Measurements from ENCODE around the gene PTPRR. TPM values are rescaled to one million over a fixed set of nuclear protein-coding genes. Genes with fewer than 3 reads are reported as not detected.
"Not testable (repeated sequence)": the region's sequence is repeated elsewhere in the genome, so short reads cannot be mapped to it uniquely, and the experiment has no call there.

Gene PTPRR
- total RNA-seq, 1 donor from 2014 or later: 0.45 TPM

GRCh38 chr12:70840656-70841350 lies 79.7 kb downstream of the PTPRR start:
- no peak for DNase-seq (ENCODE audit: low read depth)

- DNase-seq (ENCODE audit: low read depth): no peak
These were observed 81.0 kb downstream of the PTPRR start for GRCh38 chr12:70839544-70839943.

DNA sequence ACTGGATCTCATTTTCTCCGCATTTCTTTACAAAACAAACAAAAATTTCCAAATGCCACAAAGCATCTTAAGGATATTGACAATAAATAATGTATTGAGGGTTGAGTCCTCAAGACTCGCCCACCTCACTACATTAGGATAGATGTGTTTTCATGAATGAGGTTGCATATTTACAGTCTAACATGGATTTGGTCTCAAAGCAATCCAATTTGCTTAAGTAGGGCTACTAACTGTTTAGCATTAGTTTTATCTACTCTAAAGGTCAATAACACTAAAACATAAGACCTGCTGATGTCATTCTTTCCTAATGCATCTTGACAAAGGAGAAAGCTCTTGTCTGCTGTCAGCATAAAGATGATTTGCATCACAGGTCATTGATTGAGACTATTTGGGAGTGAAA lies 82.4 kb downstream of the PTPRR start:
- DNase-seq (ENCODE audit: low read depth): no peak

GRCh38 chr12:70837026-70837425 lies 83.5 kb downstream of the PTPRR start:
- no peak for DNase-seq (ENCODE audit: low read depth)

GRCh38 chr12:70835948-70836347 lies 84.6 kb downstream of the PTPRR start:
- no peak for DNase-seq (ENCODE audit: low read depth)

- no peak for DNase-seq (ENCODE audit: low read depth)
These were observed 89.0 kb downstream of the PTPRR start for GRCh38 chr12:70831543-70831942.

DNA sequence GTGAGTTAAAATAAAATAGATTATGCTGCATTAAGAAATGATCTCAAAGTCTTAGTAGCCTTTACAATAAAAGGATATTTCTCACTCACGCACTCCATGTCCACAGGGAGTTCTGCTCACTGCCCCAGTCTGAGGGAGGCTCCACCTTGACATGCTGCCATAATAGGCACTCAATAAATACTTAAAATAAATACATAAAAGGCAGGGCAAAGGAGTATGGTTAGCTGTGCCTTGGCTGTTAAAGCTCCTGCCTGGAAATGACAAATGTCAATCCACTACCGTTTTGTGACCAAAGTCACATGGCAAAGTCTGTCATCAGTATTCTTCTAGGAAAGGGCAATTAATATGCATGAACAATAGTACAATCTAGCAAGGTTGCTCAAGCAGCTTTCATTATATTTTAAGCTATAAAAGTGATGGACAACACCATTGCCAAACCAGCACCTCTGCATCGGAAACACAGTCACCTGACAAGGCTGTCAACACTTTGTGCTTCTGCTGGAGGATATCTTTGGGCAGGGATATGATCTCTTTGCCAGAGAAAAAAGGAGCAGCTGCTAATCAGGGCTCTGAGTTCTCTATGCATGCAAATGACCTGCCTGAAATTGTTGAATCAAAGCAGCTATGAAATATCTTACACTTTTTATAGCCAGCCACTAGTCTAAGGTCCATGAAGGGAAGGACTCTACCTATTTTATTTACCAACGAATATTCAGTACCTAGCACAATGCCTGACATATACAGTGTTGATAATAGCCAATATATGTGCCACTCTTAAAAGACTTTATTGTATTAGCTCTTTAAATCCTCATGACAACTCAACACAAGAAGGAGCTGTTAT lies 90.1 kb downstream of the PTPRR start:
- DNase-seq (ENCODE audit: low read depth): no peak

- DNase-seq (ENCODE audit: low read depth): no peak
These were observed 91.5 kb downstream of the PTPRR start for GRCh38 chr12:70829070-70829469.

GRCh38 chr12:70828351-70828750 lies 92.2 kb downstream of the PTPRR start:
- DNase-seq (ENCODE audit: low read depth): peak; percentile 44

DNA sequence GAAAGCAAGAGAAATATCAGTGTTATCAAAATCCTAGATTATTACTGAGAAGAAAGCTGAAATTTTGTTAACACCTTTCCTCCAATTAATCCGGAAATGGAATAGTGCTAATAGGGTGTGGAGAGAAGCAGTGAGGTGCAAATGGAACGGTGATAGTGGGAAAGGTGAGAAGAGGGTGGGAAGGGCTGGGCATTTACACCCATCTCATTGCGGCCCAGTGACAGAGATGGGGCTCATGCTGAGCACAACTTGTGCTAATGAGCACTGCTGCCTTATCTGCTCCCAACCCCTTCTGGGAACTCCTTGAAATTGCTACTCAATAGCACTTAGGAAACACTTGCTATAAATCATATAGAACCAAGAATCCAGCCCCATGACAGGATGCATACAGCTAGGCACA lies 94.4 kb downstream of the PTPRR start:
- DNase-seq (ENCODE audit: low read depth): no peak

DNA sequence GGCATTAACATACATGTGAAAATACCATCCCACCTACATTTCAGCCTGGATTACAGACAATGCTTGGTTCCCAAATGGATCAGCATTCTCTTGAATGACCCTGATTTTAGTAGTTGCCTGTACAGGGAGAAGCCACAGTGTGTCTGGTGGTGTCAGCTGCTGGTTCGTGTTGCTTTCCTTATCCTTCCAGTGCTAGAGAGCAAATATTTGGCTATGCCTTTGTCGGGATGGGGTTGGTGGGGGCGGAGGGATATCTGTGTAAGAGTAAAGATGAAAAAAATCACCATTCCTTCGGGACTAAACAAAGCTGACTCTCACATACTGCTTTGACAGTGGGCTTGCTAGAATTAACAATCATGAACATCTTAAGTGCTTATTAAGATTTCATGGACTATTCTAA lies 96.0 kb downstream of the PTPRR start:
- DNase-seq (ENCODE audit: low read depth): no peak

- peak; percentile 50 for DNase-seq (ENCODE audit: low read depth)
These were observed 97.2 kb downstream of the PTPRR start for GRCh38 chr12:70823182-70823976.

GRCh38 chr12:70822412-70822811 lies 98.1 kb downstream of the PTPRR start:
- DNase-seq (ENCODE audit: low read depth): no peak

- DNase-seq (ENCODE audit: low read depth): no peak
These were observed 104.6 kb downstream of the PTPRR start for GRCh38 chr12:70815971-70816391.

GRCh38 chr12:70815056-70815455 lies 105.5 kb downstream of the PTPRR start:
- DNase-seq (ENCODE audit: low read depth): no peak

DNA sequence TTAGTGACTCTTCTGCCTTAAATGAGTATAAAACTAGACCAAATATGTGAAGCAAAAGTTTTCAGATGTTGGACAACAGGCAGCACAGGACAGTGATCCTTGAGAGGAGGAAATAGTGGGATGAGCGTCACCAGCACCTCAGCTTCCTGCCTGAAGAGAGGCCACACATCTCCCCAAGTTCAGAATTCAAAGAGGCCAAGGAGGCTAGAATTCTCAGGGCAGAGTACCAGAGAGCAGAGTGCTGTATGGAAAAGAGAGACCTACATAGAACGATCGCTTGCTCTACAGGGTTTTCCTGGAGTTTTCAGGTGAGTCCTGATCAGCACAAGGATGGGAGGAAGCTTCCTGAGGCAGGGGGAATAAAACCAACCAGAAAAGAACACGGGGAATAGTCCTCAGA lies 107.0 kb downstream of the PTPRR start:
- no peak for DNase-seq (ENCODE audit: low read depth)

DNA sequence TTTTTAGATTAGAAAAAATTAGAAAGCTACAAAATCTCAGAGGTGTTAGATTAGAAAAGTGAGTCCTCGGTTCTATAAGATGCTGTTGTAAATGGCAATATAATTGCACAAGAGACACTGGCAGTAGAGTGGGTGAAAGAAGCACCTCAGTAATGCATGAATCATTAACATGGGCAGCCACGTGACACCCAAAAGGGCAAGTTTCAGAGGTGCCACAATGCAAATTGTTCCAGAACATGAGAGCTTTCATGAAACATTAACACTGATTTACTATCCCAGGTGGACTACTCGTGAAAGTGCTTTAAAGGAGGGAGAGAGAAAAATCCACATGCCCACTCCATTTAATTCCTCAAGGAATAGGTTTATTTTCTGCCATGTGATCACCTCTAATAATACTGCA lies 108.4 kb downstream of the PTPRR start:
- DNase-seq (ENCODE audit: low read depth): peak; percentile 92

DNA sequence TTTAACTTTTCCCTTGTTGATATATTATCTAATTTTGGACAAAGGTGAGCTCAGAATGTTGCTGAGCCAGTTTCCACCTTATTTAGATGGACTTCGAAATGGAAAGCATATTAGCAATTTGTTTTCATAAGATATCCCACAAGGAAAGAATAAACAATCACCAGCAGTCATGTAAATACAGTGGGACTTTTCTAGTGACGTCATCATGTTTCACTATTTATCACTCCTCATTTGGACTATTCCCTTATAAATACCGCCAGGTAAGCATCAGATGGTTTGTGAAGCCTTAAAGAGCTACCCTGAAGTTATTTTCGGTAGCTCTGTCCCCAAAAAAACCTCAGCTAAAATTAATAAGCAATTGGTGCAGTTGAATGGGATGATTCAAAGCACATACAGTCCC lies 110.7 kb downstream of the PTPRR start:
- no peak for DNase-seq (ENCODE audit: low read depth)

DNA sequence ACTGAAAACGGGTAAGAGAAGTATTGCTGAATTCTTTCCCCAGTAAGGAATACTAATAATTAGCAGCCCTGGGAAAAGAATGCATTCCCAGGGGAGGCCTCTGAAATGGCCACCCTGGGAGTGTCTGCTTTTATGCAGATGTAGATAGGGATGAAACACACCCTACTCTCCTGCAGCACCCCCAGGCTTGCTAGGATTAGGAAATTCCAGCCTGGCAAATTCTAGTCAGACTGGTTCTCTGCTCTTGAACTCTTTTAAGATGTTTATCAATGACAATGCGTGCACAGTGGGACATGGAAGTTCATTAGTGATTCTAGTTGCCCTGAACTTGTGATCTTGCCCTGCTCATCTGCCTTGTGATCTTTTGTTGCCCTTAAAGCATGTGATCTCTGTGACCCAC lies 112.5 kb downstream of the PTPRR start:
- not testable (repeated sequence) for DNase-seq (ENCODE audit: low read depth)

DNA sequence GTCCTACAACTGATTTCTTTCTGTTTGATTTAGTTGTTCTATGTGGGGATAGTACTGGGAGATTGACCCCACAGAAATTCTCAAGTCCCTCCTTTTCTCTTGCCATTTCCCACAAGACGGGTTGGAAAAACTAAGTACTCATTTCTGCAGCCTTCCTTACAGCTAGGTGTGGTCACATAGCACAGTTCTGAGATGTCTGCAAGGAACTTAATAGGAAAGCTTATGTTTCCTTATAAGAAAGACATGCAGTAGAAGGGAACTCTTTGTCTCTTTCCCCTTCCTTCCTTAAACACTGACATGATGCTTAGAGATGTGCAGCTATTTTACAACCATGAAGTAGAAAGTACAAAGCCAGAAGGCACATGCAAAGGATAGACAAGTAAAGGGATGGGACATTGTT lies 113.7 kb downstream of the PTPRR start:
- no peak for DNase-seq (ENCODE audit: low read depth)

DNA sequence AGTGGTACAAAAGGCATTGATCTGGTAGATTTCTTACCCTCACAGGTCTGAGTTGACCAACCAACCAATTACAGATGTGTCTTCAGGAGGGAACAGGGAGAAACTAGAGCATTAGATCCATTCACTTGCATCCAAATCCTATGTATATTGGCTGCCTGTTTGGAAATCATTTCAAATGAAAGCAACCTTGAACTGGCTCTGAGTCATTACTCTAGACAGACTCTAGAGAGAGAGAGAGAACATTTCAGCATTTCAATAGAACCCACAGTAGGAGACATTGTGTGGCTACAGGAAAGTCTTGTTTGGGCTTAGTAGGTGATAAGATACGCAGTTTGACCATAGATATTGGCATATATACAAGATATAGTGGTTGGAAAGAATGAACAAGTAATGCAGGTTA lies 114.5 kb downstream of the PTPRR start:
- DNase-seq (ENCODE audit: low read depth): peak; percentile 33

GRCh38 chr12:70798016-70798783 lies 122.3 kb downstream of the PTPRR start:
- DNase-seq (ENCODE audit: low read depth): no peak
